Cardiac muscle cell (in vitro differentiated cells and primary cell): ENCODE results near the gene TCF7L1. TPM values are rescaled to one million over a fixed set of nuclear protein-coding genes. Genes with fewer than 3 reads are reported as not detected.

Source experiments
- DNase-seq, 2 donors: peaks; one replicate each; pipeline versions ENCODE4 v3.0.0 to v3.0.0-alpha.2; 2010 to 2017; ENCODE audit warnings: low read depth in 1 of 2, low spot score in 1 of 2
- H3K27ac ChIP-seq: fragments of 200-600 bp; sonication (generic); 2 replicates; pipeline ENCODE4 v1.5.1; 2016
- H3K27me3 ChIP-seq: fragments of 200-600 bp; sonication (generic); 2 replicates; pipeline ENCODE4 v1.6.0; 2016; ENCODE audit warnings: control low read depth
- H3K36me3 ChIP-seq: fragments of 200-600 bp; sonication (generic); 2 replicates; pipeline ENCODE4 v1.5.1; 2016; ENCODE audit warnings: control low read depth
- H3K4me1 ChIP-seq: fragments of 200-600 bp; sonication (generic); 2 replicates; pipeline ENCODE4 v1.8.1; 2017; ENCODE audit warnings: low read depth, mild to moderate bottlenecking, mixed run types
- H3K4me3 ChIP-seq: fragments of 200-600 bp; sonication (generic); 2 replicates; pipeline ENCODE4 v1.5.1; 2016; ENCODE audit warnings: mild to moderate bottlenecking
- H3K9me3 ChIP-seq: fragments of 200-600 bp; sonication (generic); 2 replicates; pipeline ENCODE4 v1.5.1; 2017; ENCODE audit warnings: low read depth, mild to moderate bottlenecking, control low read depth
- CTCF ChIP-seq: IDR thresholded peaks from 2 replicates; pipeline ENCODE4 v1.5.1; 2012; ENCODE audit warnings: low read depth, mild to moderate bottlenecking, low read length
- polyA plus RNA-seq: library from polyadenylated mRNA; unstranded; fragments of >200 nt; fragmentation: Nextera tagmentation; extraction: Ambion mirVana; gene quantifications from 2 replicates; pipeline ENCODE4 v1.2.1, GENCODE V29; 2016
- total RNA-seq: library from RNA; depleted of rRNA; stranded (reverse); fragments of >200 nt; gene quantifications from 2 replicates; pipeline ENCODE4 v1.2.3, GENCODE V29; 2016

The TCF7L1 gene
- total and polyA plus RNA-seq, 2 experiments from 2014 or later: 5.3 to 10.0 TPM

- H3K4me3 ChIP-seq: no peak overlapping the region
- DNase-seq: no peak
- H3K4me1 ChIP-seq: peaks cover 20% of the 10 kb centered on the region
- no peak for TF ChIP-seq CTCF
- H3K27ac ChIP-seq: no peak overlapping the region
- H3K36me3 ChIP-seq: no peaks in the 10 kb centered on the region
- no peaks in the 10 kb centered on the region for H3K9me3 ChIP-seq
- H3K27me3 ChIP-seq: no peaks in the 10 kb centered on the region
These were observed 106.9 kb downstream of the TCF7L1 start for GRCh38 chr2:85240055-85240454.

DNA sequence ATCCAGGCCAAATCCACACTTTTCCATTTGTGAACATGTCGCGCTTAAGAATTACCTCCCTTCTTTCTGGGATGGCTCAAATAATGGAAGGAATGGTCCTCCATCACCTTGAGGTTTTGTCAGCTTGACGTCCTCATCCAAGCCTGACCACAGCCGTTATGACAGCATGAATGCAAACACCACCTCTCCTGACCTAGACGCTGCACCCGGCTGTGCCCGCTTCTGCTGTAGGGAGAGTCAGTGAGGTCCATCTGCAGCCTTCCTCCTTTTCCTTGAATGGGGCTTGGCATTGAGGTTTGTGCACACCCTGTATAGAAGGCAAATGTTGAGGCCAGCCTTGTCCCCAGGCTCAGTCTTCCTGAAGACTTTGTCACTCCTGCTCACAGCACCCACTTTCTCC lies 109.1 kb downstream of the TCF7L1 start:
- Histone ChIP-seq H3K27ac (no peak overlapping the region), H3K4me1 (peaks cover 32% of the 10 kb centered on the region), H3K27me3 (no peaks in the 10 kb centered on the region), H3K36me3 (no peaks in the 10 kb centered on the region), H3K9me3 (no peaks in the 10 kb centered on the region), H3K4me3 (no peak overlapping the region)
- no peak for DNase-seq
- TF ChIP-seq CTCF: no peak

DNA sequence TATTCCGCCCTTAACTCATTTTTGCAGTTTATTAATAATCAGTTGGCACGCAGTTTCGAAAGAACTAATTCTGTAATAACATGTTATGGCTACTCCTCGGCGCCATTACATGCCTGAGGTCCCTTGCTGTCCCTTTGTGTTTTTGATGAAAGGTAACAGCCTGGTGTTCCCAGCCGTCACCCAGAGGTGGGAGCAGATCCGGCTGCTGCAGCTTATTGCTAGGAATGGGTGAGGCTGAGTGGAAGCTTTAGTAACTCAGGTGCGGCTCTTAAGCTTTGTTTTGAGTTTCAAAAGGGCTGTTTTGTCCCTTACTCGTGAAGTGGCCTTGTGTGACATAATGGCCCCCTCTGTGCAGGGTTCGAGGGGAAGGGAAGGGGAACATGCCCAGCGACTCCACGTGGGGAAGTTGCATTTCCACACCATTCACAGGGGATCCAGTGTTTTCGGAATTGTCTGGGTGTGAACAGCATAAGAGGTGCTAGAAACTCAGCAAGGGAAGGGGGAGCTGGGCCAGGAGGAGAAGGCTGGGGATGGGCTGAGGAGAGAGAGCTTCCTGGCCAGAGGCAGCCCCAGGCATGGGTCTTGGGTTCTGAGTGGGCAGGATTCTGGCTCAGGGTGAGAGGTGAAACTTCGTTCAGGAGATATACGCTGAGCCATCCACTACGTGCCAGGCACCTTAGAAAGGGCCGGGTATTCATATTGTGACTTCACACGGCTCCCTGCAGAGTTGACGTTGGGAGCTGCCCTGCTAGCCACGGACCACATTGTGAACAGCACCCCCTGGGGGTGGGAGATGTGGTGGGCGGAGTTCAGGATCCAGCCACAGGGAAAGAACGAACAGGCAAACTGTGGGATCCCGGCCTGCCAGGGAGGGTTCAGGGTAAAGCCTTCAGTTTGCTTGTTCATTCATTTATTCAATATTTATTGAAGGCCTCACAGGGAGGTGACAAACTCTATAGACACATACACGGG lies 110.2 kb downstream of the TCF7L1 start:
- H3K4me1 ChIP-seq: peaks cover 31% of the 10 kb centered on the region
- H3K4me3 ChIP-seq: no peak overlapping the region
- no peaks in the 10 kb centered on the region for H3K36me3 ChIP-seq
- no peaks in the 10 kb centered on the region for H3K27me3 ChIP-seq
- DNase-seq: peak; percentile 46 to 60
- no peaks in the 10 kb centered on the region for H3K9me3 ChIP-seq
- TF ChIP-seq CTCF: peak; percentile 51
- H3K27ac ChIP-seq: no peak overlapping the region

- H3K4me1 ChIP-seq: peaks cover 40% of the 10 kb centered on the region
- DNase-seq: no peak
These were observed 111.6 kb downstream of the TCF7L1 start for GRCh38 chr2:85244828-85245227.

DNA sequence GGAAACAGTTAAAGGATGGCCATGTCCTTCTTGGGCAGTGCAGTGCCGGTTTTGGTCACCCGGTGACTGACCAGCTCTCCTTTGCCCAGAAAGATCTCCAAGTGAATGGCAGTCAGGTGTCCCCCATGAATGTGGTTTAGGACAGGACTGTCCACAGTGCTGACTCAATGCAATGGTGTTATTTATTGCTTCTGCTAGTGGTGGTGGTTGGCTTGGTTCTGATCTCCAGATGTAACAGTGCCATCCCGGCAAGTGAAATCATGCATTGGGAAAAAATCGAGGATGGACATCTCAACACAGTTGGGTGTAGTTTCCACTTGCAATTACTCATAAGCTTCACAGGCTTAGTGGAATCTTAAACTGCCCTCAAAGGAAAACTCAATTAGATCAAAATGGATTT lies 112.7 kb downstream of the TCF7L1 start:
- DNase-seq: no peak
- peaks cover 46% of the 10 kb centered on the region for H3K4me1 ChIP-seq
- no peaks in the 10 kb centered on the region for H3K27me3 ChIP-seq
- no peaks in the 10 kb centered on the region for H3K9me3 ChIP-seq
- no peaks in the 10 kb centered on the region for H3K36me3 ChIP-seq
- no peak overlapping the region for H3K27ac ChIP-seq
- no peak for TF ChIP-seq CTCF
- no peak overlapping the region for H3K4me3 ChIP-seq

More at GRCh38 chr2:85244828-85245227, 111.6 kb downstream of the TCF7L1 start:
- Histone ChIP-seq H3K27me3 (no peaks in the 10 kb centered on the region), H3K36me3 (no peaks in the 10 kb centered on the region), H3K27ac (no peak overlapping the region), H3K9me3 (no peaks in the 10 kb centered on the region), H3K4me3 (no peak overlapping the region)
- no peak for TF ChIP-seq CTCF
